HS-27A (cell line): ENCODE data around the gene CNTROB.

Experiments used
- DNase-seq: peaks from one replicate; pipeline ENCODE4 v3.0.0-alpha.2; 2012; ENCODE audit warnings: low read depth, missing footprints

CNTROB gene

GRCh38 chr17:7984904-7985303, 52.9 kb downstream of the CNTROB start:
- no peak for DNase-seq

GRCh38 chr17:7987112-7987893, 55.3 kb downstream of the CNTROB start:
- DNase-seq: no peak

GRCh38 chr17:7988750-7989178, 56.8 kb downstream of the CNTROB start:
- DNase-seq: peak; percentile 58

GRCh38 chr17:7989781-7990655, 58.0 kb downstream of the CNTROB start:
- DNase-seq: no peak

- no peak for DNase-seq
Observed at GRCh38 chr17:7992516-7992915, 60.5 kb downstream of the CNTROB start.

- no peak for DNase-seq
Observed at GRCh38 chr17:7992924-7993323, 60.9 kb downstream of the CNTROB start.

- no peak for DNase-seq
Observed at GRCh38 chr17:7993972-7994589, 62.1 kb downstream of the CNTROB start.

- DNase-seq: no peak
Observed at GRCh38 chr17:7995724-7996123, 63.7 kb downstream of the CNTROB start.

- no peak for DNase-seq
Observed at GRCh38 chr17:7997186-7997585, 65.2 kb downstream of the CNTROB start.
